CD14-positive monocyte (primary cell): ENCODE results near the gene DYNC2I2. TPM values are rescaled to one million over a fixed set of nuclear protein-coding genes. Genes with fewer than 3 reads are reported as not detected.
A peak's percentile ranks its signal among the peaks of the same experiment; 100 is the strongest.

ENCODE experiments used
- DNase-seq, 3 donors: peaks; one replicate each; pipeline ENCODE4 v3.0.0-alpha.2; 2011 to 2022
- H2AFZ ChIP-seq: 2 replicates; pipeline ENCODE4 v1.6.0; 2012; ENCODE audit warnings: mild to moderate bottlenecking, low read depth, low read length, inconsistent platforms; ENCODE audit not compliant: insufficient read depth, poor library complexity, severe bottlenecking
- H3K27ac ChIP-seq, 2 donors: 1 replicate in 1 of 2; 2 replicates in 1 of 2; pipeline ENCODE4 v1.5.1; 2012 to 2013; ENCODE audit warnings: low read length in 2 of 2, control low read depth in 1 of 2, inconsistent platforms in 1 of 2, low read depth in 1 of 2, mild to moderate bottlenecking in 1 of 2
- H3K27me3 ChIP-seq, 2 donors: one replicate each; pipeline versions ENCODE4 v1.6.0 to v1.6.1; 2011 to 2013; ENCODE audit warnings: low read length in 2 of 2; ENCODE audit not compliant: control insufficient read depth in 2 of 2, insufficient read depth in 2 of 2
- H3K36me3 ChIP-seq, 2 donors: replicated peaks in 1 of 2; 1 replicate in 1 of 2; 2 replicates in 1 of 2; pipeline versions ENCODE4 v1.5.1 to v1.6.1; 2012 to 2013; ENCODE audit warnings: low read length in 2 of 2, control low read depth in 1 of 2, inconsistent platforms in 1 of 2, mild to moderate bottlenecking in 1 of 2; ENCODE audit not compliant: insufficient read depth in 2 of 2, control insufficient read depth in 1 of 2
- H3K4me1 ChIP-seq, 2 donors: 1 replicate in 1 of 2; 2 replicates in 1 of 2; pipeline versions ENCODE4 v1.5.1 to v1.6.1; 2012 to 2013; ENCODE audit warnings: low read length in 2 of 2, control low read depth in 1 of 2, inconsistent platforms in 1 of 2, mild to moderate bottlenecking in 1 of 2, moderate library complexity in 1 of 2; ENCODE audit not compliant: insufficient read depth in 2 of 2, control insufficient read depth in 1 of 2
- H3K4me2 ChIP-seq: replicated peaks from 2 replicates; pipeline ENCODE3; 2012; ENCODE audit warnings: low read length, moderate library complexity, mild to moderate bottlenecking; ENCODE audit not compliant: poor library complexity, severe bottlenecking; ENCODE audit errors: extremely low read depth
- H3K4me3 ChIP-seq, 3 experiments: fragments of 200-600 bp in 1 of 3; sonication (generic) in 1 of 3; replicated peaks in 1 of 3; 1 replicate in 2 of 3; 2 replicates in 1 of 3; pipeline ENCODE4 v1.5.1; 2011 to 2013; ENCODE audit warnings: low read length in 3 of 3, mild to moderate bottlenecking in 3 of 3, control low read depth in 2 of 3, low read depth in 2 of 3, inconsistent platforms in 1 of 3, moderate library complexity in 1 of 3
- H3K79me2 ChIP-seq: 2 replicates; pipeline ENCODE4 v1.6.0; 2012; ENCODE audit warnings: mild to moderate bottlenecking, control low read depth, inconsistent platforms, low read length, moderate library complexity; ENCODE audit not compliant: insufficient read depth
- H3K9ac ChIP-seq: 2 replicates; pipeline ENCODE4 v1.6.0; 2017; ENCODE audit warnings: low read length, mild to moderate bottlenecking; ENCODE audit not compliant: insufficient read depth, poor library complexity, severe bottlenecking
- H3K9me3 ChIP-seq, 2 donors: replicated peaks in 1 of 2; 1 replicate in 1 of 2; 2 replicates in 1 of 2; pipeline versions ENCODE4 v1.5.1 to v1.6.1; 2012 to 2013; ENCODE audit warnings: low read length in 2 of 2, control low read depth in 1 of 2; ENCODE audit not compliant: control insufficient read depth in 1 of 2, insufficient read depth in 1 of 2
- H4K20me1 ChIP-seq: 2 replicates; pipeline ENCODE4 v1.6.0; 2012; ENCODE audit warnings: mild to moderate bottlenecking, low read length, control low read depth, moderate library complexity; ENCODE audit not compliant: insufficient read depth
- H3K27ac Mint-ChIP-seq, 7 donors: one replicate each; pipeline ENCODE4 v1.8.0; 2020; ENCODE audit warnings: mild to moderate bottlenecking in 7 of 7, mixed read lengths in 7 of 7, moderate library complexity in 6 of 7, inconsistent platforms in 2 of 7
- H3K27me3 Mint-ChIP-seq, 3 donors: one replicate each; pipeline ENCODE4 v1.8.0; 2021 to 2022; ENCODE audit warnings: low read depth in 3 of 3, mild to moderate bottlenecking in 3 of 3, mixed read lengths in 3 of 3, moderate library complexity in 3 of 3, inconsistent platforms in 1 of 3
- H3K36me3 Mint-ChIP-seq, 2 donors: one replicate each; pipeline ENCODE4 v1.8.0; 2020; ENCODE audit warnings: mixed read lengths in 2 of 2, inconsistent platforms in 1 of 2, mild to moderate bottlenecking in 1 of 2
- H3K4me1 Mint-ChIP-seq: one replicate; pipeline ENCODE4 v1.8.0; 2020; ENCODE audit warnings: mild to moderate bottlenecking, mixed read lengths
- H3K4me3 Mint-ChIP-seq, 2 donors: one replicate each; pipeline ENCODE4 v1.8.0; 2020; ENCODE audit warnings: mild to moderate bottlenecking in 2 of 2, mixed read lengths in 2 of 2, moderate library complexity in 1 of 2
- H3K9me3 Mint-ChIP-seq, 7 donors: one replicate each; pipeline ENCODE4 v1.8.0; 2020 to 2022; ENCODE audit warnings: mixed read lengths in 7 of 7, mild to moderate bottlenecking in 6 of 7, moderate library complexity in 6 of 7, inconsistent platforms in 2 of 7
- CTCF ChIP-seq: fragments of 200-600 bp; IDR thresholded peaks from one replicate; pipeline ENCODE4 v1.8.0; 2022; ENCODE audit warnings: antibody characterized with exemption, mild to moderate bottlenecking
- WGBS: methylation state at CpG from one replicate; pipeline ENCODE4 v1.1.5; 2013; ENCODE audit warnings: missing lambda C conversion rate; ENCODE audit not compliant: insufficient coverage; 5-methylcytosine and 5-hydroxymethylcytosine counted together
- intact Hi-C, 2 donors: fragments of 100-400 bp; cut with micrococcal nuclease; formaldehyde crosslinking; loops; one replicate each; pipeline versions ENCODE4 v1.15.0 to v1.15.1; 2023
- polyA plus RNA-seq, 3 donors: library from polyadenylated mRNA; depleted of rRNA in 1 of 3; unstranded in 2 of 3; stranded (reverse) in 1 of 3; fragments of 300-500 nt in 2 of 3; fragments of >200 nt in 1 of 3; fragmentation: Illumina TruSeq in 2 of 3; gene quantifications; 1 replicate in 2 of 3; 2 replicates in 1 of 3; pipeline ENCODE4 v1.2.3, GENCODE V29; 2012 to 2021

The DYNC2I2 gene
- polyA plus RNA-seq, 3 donors, result 1.5 to 2.1 (median 1.9) TPM

DNA sequence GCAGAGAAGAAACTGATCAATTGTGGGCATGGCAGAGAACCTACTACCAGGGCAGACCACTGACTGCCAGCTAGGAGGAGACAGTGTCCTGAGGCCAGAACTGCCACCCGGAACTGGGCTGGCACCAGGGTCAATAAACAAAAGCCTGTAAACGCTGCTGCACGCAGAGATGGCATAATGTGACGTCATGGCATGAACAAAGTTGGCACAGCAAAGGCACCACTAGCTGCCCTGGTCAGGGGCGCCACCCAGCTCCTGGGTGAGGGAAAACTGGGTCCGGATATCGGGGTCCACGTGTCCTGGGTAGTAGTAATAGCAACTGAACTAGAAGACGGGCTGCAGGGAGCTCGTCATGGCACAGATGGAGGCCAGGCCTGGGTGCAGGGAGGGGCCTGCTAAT, 32.1 kb downstream of the DYNC2I2 start:
- H3K27ac Mint-ChIP-seq, result peak overlapping the region in 2 of 7 donors; percentile 26 to 37
- H3K4me1 Mint-ChIP-seq, result no peaks in the 10 kb centered on the region
- Histone ChIP-seq H3K4me2 (no peak overlapping the region), H3K4me3 (no peak overlapping the region), H3K4me1 (no peaks in the 10 kb centered on the region), H3K27me3 (no peaks in the 10 kb centered on the region), H3K9me3 (no peaks in the 10 kb centered on the region), H2AFZ (no peak overlapping the region), H4K20me1 (no peaks in the 10 kb centered on the region), H3K9ac (no peak overlapping the region), H3K79me2 (no peaks in the 10 kb centered on the region), H3K36me3 (peaks cover 74 to 86% of the 10 kb centered on the region in 2 donors), H3K27ac (no peak overlapping the region)
- intact Hi-C loops, result no loop called here
- no peak overlapping the region for H3K4me3 Mint-ChIP-seq
- TF ChIP-seq CTCF, result no peak
- H3K36me3 Mint-ChIP-seq, result peaks cover 76 to 88% of the 10 kb centered on the region in 2 donors
- no peak for DNase-seq
- WGBS, result 99% methylated on average over 5 of the region's 10 CpGs
- no peaks in the 10 kb centered on the region for H3K27me3 Mint-ChIP-seq
- H3K9me3 Mint-ChIP-seq, result no peaks in the 10 kb centered on the region

- Histone ChIP-seq H4K20me1 (no peaks in the 10 kb centered on the region), H3K27me3 (no peaks in the 10 kb centered on the region), H3K79me2 (no peaks in the 10 kb centered on the region), H3K9ac (no peak overlapping the region), H3K4me1 (no peaks in the 10 kb centered on the region), H2AFZ (no peak overlapping the region), H3K4me2 (no peak overlapping the region), H3K9me3 (no peaks in the 10 kb centered on the region), H3K4me3 (no peak overlapping the region), H3K27ac (no peak overlapping the region), H3K36me3 (peaks cover 78 to 84% of the 10 kb centered on the region in 2 donors)
- H3K4me3 Mint-ChIP-seq, result no peak overlapping the region
- H3K9me3 Mint-ChIP-seq, result no peaks in the 10 kb centered on the region
- WGBS, result 95% methylated on average over 7 of the region's 14 CpGs
- no peaks in the 10 kb centered on the region for H3K4me1 Mint-ChIP-seq
- no peak for DNase-seq
- TF ChIP-seq CTCF, result no peak
- peaks cover 80 to 93% of the 10 kb centered on the region in 2 donors for H3K36me3 Mint-ChIP-seq
- no peaks in the 10 kb centered on the region for H3K27me3 Mint-ChIP-seq
- intact Hi-C loops, result no loop called here
- H3K27ac Mint-ChIP-seq, result no peak overlapping the region
These were observed 34.8 kb downstream of the DYNC2I2 start for GRCh38 chr9:128621730-128622455.
